Activated naive CD4-positive, alpha-beta T cell treated with anti-CD3 and anti-CD28 coated beads, Interleukin-2, amount 10 ng/mL, durations not matched to agents 7 days and 5 days (primary cell): ENCODE data around the gene WIF1.

ENCODE experiments used
- CTCF ChIA-PET: fragments of 350-600 bp; sonication (Branson Sonifier 250); formaldehyde crosslinking; loops from one replicate; lab custom pipeline; 2021; ENCODE audit warnings: antibody characterized with exemption; lab: Charles Lee
- DNase-seq: peaks from one replicate; pipeline ENCODE4 v3.0.0-alpha.2; 2020
- H3K27ac Mint-ChIP-seq: one replicate; pipeline ENCODE4 v1.8.0; 2021; ENCODE audit warnings: mild to moderate bottlenecking, moderate library complexity, mixed read lengths
- H3K27me3 Mint-ChIP-seq: one replicate; pipeline ENCODE4 v1.8.0; 2021; ENCODE audit warnings: mild to moderate bottlenecking, mixed read lengths
- H3K36me3 Mint-ChIP-seq: one replicate; pipeline ENCODE4 v1.8.0; 2021; ENCODE audit warnings: mixed read lengths
- H3K4me1 Mint-ChIP-seq: one replicate; pipeline ENCODE4 v1.8.0; 2021; ENCODE audit warnings: mixed read lengths
- H3K4me3 Mint-ChIP-seq: one replicate; pipeline ENCODE4 v1.8.0; 2021; ENCODE audit warnings: mild to moderate bottlenecking, moderate library complexity, mixed read lengths
- H3K9me3 Mint-ChIP-seq: one replicate; pipeline ENCODE4 v1.8.0; 2021; ENCODE audit warnings: mixed read lengths

The WIF1 gene

DNA sequence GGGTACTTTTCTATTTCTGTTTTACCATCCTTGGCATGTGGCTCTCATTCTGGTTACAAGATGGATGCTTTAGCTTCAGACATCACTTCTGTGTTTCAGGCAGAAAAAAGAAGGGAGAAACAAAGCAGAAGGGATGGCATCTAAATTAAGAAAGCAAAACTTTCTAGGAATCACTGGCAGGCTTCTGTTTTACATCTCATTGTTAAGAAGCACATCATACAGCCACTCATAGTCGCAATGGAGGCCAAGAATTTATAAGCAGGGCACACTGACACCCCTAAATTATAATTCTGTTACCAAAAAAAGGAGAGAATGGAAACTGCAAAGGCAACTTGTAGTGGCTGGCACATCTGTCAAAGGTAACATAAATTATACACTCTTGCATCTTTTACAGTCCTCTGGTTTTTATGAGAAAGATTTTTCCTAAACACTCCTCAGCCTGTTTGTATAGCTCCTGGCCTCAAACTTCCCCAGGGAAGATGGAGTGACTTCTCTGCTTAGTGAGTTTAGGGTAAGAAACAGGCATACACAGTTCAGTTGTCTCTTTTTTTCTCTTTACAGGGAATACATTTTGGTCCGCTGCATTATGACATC is 26.3 kb upstream of the WIF1 start:
- peaks cover 24% of the 10 kb centered on the region for H3K27me3 Mint-ChIP-seq
- CTCF ChIA-PET, result interaction anchor here (1.1 kb wide), 1 partner anchor 41 kb away, joined by 3 read pairs; no protein-coding TSS in a partner anchor
- H3K36me3 Mint-ChIP-seq, result no peaks in the 10 kb centered on the region
- no peak for DNase-seq
- H3K27ac Mint-ChIP-seq, result no peak overlapping the region
- H3K4me1 Mint-ChIP-seq, result no peaks in the 10 kb centered on the region
- H3K9me3 Mint-ChIP-seq, result no peaks in the 10 kb centered on the region
- no peak overlapping the region for H3K4me3 Mint-ChIP-seq

DNA sequence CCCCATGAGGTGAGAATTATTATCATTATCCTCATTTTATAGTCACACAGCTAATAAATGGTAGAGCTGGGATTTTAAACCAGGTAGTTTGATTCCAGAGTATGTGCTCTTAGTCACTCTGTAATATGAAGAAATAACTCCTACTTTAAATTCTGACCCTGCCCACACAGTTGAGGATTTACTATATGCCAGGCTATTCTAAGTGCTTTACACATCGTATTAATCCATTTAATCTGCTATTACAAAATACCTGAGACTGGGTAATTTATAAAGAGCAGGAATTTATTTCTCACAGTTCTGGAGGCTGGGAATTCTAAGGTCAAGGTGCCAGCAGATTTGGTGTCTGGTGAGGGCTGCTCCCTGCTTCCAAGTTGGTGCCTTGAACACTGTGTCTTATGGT is 19.6 kb upstream of the WIF1 start:
- Mint-ChIP-seq H3K27ac (no peak overlapping the region), H3K4me1 (no peaks in the 10 kb centered on the region), H3K4me3 (no peak overlapping the region), H3K27me3 (peaks cover 57% of the 10 kb centered on the region), H3K9me3 (peaks cover 4% of the 10 kb centered on the region), H3K36me3 (no peaks in the 10 kb centered on the region)
- CTCF ChIA-PET, result interaction anchor here (0.7 to 1.2 kb wide), 3 partner anchors 15 to 31 kb away, joined by 3 read pairs; no protein-coding TSS in a partner anchor
- no peak for DNase-seq

DNA sequence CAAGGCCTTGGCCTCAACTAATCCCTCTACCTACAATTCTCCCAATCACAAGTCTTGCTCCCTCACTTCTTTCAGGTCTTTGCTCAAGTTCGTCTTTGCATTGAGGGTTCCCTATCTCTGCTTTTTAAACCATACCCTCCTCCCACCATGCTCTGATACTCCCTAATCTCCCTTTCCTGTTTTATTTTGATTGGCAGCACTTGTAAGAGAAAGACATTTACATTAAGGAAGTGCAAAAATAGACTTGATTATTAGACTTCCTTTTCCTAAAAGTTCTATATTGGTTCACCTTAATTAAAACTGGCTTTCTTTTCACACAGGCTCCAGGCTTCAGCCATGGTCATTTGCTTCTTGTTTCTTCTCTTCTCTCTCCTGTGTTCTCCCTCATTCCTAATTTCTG is 18.3 kb upstream of the WIF1 start:
- DNase-seq, result no peak
- peaks cover 6% of the 10 kb centered on the region for H3K9me3 Mint-ChIP-seq
- peaks cover 52% of the 10 kb centered on the region for H3K27me3 Mint-ChIP-seq
- no peak overlapping the region for H3K4me3 Mint-ChIP-seq
- H3K4me1 Mint-ChIP-seq, result no peaks in the 10 kb centered on the region
- H3K36me3 Mint-ChIP-seq, result no peaks in the 10 kb centered on the region
- no peak overlapping the region for H3K27ac Mint-ChIP-seq
- CTCF ChIA-PET, result interaction anchor here (1.2 kb wide), 1 partner anchor 25 kb away, joined by 3 read pairs; no protein-coding TSS in a partner anchor

DNA sequence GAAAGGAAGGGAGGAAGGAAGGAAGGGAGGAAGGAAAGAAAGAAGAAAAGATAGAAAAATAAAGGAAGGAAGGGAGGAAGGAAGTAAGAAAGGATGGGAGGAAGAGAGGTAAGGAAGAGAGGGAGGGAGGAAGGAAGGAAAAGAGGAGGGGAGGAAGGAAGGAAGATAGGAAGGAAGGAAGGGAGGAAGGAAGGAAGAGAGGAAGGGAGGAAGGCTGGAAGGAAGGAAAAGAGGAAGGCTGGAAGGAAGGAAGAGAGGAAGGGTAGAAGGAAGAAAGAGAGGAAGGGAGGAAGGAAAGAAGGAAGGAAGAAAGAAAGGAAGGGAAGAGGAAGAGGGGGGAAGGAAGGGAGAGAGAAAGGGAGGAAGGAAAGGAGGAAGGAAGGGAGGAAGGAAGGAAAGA is 12.8 kb upstream of the WIF1 start:
- peaks cover 48% of the 10 kb centered on the region for H3K27me3 Mint-ChIP-seq
- H3K36me3 Mint-ChIP-seq, result no peaks in the 10 kb centered on the region
- H3K27ac Mint-ChIP-seq, result no peak overlapping the region
- H3K4me1 Mint-ChIP-seq, result no peaks in the 10 kb centered on the region
- CTCF ChIA-PET, result no interaction called here
- no peak overlapping the region for H3K4me3 Mint-ChIP-seq
- H3K9me3 Mint-ChIP-seq, result peaks cover 6% of the 10 kb centered on the region
- no peak for DNase-seq

- CTCF ChIA-PET, result interaction anchor here (1.9 to 4.4 kb wide), 2 partner anchors 106 to 235 kb away, joined by 4 to 17 read pairs; no protein-coding TSS in a partner anchor
- no peak overlapping the region for H3K4me3 Mint-ChIP-seq
- H3K27me3 Mint-ChIP-seq, result peaks cover 33% of the 10 kb centered on the region
- H3K27ac Mint-ChIP-seq, result no peak overlapping the region
- DNase-seq, result no peak
- no peaks in the 10 kb centered on the region for H3K9me3 Mint-ChIP-seq
- H3K36me3 Mint-ChIP-seq, result no peaks in the 10 kb centered on the region
- H3K4me1 Mint-ChIP-seq, result peaks cover 6% of the 10 kb centered on the region
Observed at GRCh38 chr12:65126482-65126881, 5.4 kb upstream of the WIF1 start.

- CTCF ChIA-PET, result interaction anchor here (0.6 to 4.4 kb wide), 3 partner anchors 107 to 274 kb away, joined by 3 to 17 read pairs (median 4); no protein-coding TSS in a partner anchor
- peaks cover 33% of the 10 kb centered on the region for H3K27me3 Mint-ChIP-seq
- no peak overlapping the region for H3K27ac Mint-ChIP-seq
- no peaks in the 10 kb centered on the region for H3K9me3 Mint-ChIP-seq
- no peak for DNase-seq
- peaks cover 6% of the 10 kb centered on the region for H3K4me1 Mint-ChIP-seq
- H3K4me3 Mint-ChIP-seq, result no peak overlapping the region
- no peaks in the 10 kb centered on the region for H3K36me3 Mint-ChIP-seq
Observed at GRCh38 chr12:65125975-65126374, 4.9 kb upstream of the WIF1 start.

DNA sequence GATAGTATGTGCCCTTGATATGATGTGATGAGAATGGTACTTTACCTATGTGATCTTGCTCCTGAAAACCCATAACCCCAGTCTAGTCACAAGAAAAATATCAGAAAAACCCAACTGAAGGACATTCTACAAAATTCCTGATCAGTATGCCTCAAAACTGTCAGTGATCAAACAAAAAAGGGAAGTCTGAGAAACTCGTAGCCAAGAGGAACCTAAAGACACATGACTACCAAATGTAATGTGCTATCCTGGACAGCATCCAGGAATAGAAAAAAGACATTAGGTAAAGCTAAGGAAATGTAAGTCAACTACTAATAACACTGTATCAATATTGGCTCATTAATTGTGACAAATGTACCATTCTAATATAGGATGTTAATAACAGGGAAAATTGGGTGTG is 4.1 kb upstream of the WIF1 start:
- no peak overlapping the region for H3K27ac Mint-ChIP-seq
- no peak overlapping the region for H3K4me3 Mint-ChIP-seq
- peaks cover 36% of the 10 kb centered on the region for H3K27me3 Mint-ChIP-seq
- H3K36me3 Mint-ChIP-seq, result no peaks in the 10 kb centered on the region
- no peaks in the 10 kb centered on the region for H3K9me3 Mint-ChIP-seq
- H3K4me1 Mint-ChIP-seq, result peaks cover 11% of the 10 kb centered on the region
- CTCF ChIA-PET, result interaction anchor here (1.0 to 4.4 kb wide), 3 partner anchors 15 to 234 kb away, joined by 3 to 17 read pairs (median 4); no protein-coding TSS in a partner anchor
- no peak for DNase-seq

- DNase-seq, result peak; percentile 40
- H3K36me3 Mint-ChIP-seq, result no peaks in the 10 kb centered on the region
- CTCF ChIA-PET, result interaction anchor here (0.8 to 4.4 kb wide), 11 partner anchors 11 to 327 kb away, joined by 3 to 17 read pairs (median 4); partner anchors contain the start of gene LEMD3
- H3K4me3 Mint-ChIP-seq, result no peak overlapping the region
- no peak overlapping the region for H3K27ac Mint-ChIP-seq
- H3K27me3 Mint-ChIP-seq, result peaks cover 38% of the 10 kb centered on the region
- no peaks in the 10 kb centered on the region for H3K9me3 Mint-ChIP-seq
- H3K4me1 Mint-ChIP-seq, result peaks cover 11% of the 10 kb centered on the region
Observed at GRCh38 chr12:65123435-65124063, 2.4 kb upstream of the WIF1 start.

DNA sequence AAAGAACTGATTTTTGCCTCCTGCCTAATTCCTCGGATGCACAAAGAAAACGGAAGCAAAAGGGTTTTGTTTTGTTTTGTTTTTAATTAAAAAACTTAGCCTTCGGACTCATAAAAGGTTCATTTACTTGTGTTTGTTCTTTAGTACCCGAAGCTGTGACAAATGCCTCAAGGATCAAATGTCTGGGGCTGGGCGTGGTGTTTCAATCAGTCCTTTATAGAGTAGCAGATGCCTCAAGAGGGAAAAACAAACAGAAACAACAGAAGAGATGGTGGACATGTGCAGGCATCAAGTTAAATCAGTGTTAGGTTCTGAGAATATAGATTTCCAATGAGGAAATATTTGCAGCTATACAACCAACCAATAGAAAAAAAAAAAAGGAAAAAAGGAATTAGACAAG is 1.6 kb upstream of the WIF1 start:
- Mint-ChIP-seq H3K27ac (no peak overlapping the region), H3K4me1 (peaks cover 11% of the 10 kb centered on the region), H3K36me3 (no peaks in the 10 kb centered on the region), H3K4me3 (no peak overlapping the region), H3K27me3 (peaks cover 39% of the 10 kb centered on the region), H3K9me3 (no peaks in the 10 kb centered on the region)
- no peak for DNase-seq
- CTCF ChIA-PET, result interaction anchor here (1.0 to 4.4 kb wide), 8 partner anchors 11 to 328 kb away, joined by 3 to 17 read pairs (median 5); partner anchors contain the start of gene LEMD3

- Mint-ChIP-seq H3K4me3 (no peak overlapping the region), H3K9me3 (no peaks in the 10 kb centered on the region), H3K27ac (no peak overlapping the region), H3K27me3 (peaks cover 42% of the 10 kb centered on the region), H3K36me3 (no peaks in the 10 kb centered on the region), H3K4me1 (peaks cover 11% of the 10 kb centered on the region)
- CTCF ChIA-PET, result interaction anchor here (1.0 to 2.9 kb wide), 5 partner anchors 11 to 327 kb away, joined by 3 to 10 read pairs (median 5); no protein-coding TSS in a partner anchor
- no peak for DNase-seq
Observed at GRCh38 chr12:65121956-65122469, 908 bp upstream of the WIF1 start.

DNA sequence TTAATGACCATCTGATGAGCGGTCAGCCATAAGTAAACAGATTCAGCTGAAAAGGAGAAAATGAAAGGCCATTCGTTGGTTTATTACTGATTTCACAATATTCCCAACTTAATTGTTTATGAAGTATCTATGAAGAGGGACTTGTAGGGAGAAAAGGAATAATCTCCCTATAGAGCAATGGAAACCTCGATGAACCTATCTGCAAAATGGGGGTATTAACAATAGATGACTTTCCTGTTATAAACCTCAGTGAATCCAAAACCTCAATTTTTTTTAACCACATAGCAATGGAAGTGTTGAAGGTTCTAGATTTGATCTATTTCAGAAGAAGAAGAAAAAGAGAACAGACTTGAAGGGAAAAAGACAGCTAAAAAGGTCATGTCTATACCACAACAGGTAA is 2.0 kb downstream of the WIF1 start:
- CTCF ChIA-PET, result interaction anchor here (1.4 kb wide), 1 partner anchor 112 kb away, joined by 3 read pairs; no protein-coding TSS in a partner anchor
- Mint-ChIP-seq H3K9me3 (no peaks in the 10 kb centered on the region), H3K27ac (no peak overlapping the region), H3K4me1 (peaks cover 11% of the 10 kb centered on the region), H3K27me3 (peaks cover 42% of the 10 kb centered on the region), H3K36me3 (no peaks in the 10 kb centered on the region), H3K4me3 (no peak overlapping the region)
- no peak for DNase-seq

DNA sequence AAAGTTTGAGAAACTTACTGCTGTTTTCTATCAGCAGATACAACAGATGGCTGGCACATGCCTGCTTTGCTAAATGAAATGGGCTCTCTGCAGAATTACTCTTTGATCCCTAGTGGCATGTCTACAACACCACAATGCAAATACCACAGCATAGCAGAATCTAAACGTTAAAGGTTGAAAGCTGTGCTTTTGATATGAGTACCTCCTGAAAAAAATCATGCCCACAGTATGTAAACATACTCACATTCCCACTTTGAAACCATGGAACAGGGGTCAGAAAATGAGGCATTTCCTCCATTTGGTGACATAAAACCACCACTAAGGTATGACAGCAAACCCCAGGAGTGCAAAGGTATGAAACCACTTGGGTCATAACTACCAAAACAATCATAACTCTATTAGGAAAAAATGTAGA is 7.5 kb downstream of the WIF1 start:
- DNase-seq, result no peak
- CTCF ChIA-PET, result no interaction called here
- Mint-ChIP-seq H3K4me1 (no peaks in the 10 kb centered on the region), H3K4me3 (no peak overlapping the region), H3K9me3 (no peaks in the 10 kb centered on the region), H3K27me3 (peaks cover 21% of the 10 kb centered on the region), H3K36me3 (no peaks in the 10 kb centered on the region), H3K27ac (no peak overlapping the region)

GRCh38 chr12:65106948-65107347 is 14.2 kb downstream of the WIF1 start:
- no peak for DNase-seq
- H3K9me3 Mint-ChIP-seq, result no peaks in the 10 kb centered on the region
- no peaks in the 10 kb centered on the region for H3K36me3 Mint-ChIP-seq
- no peak overlapping the region for H3K27ac Mint-ChIP-seq
- H3K4me3 Mint-ChIP-seq, result no peak overlapping the region
- peaks cover 12% of the 10 kb centered on the region for H3K27me3 Mint-ChIP-seq
- CTCF ChIA-PET, result interaction anchor here (0.7 to 1.5 kb wide), 6 partner anchors 41 to 311 kb away, joined by 3 to 7 read pairs (median 4); no protein-coding TSS in a partner anchor
- no peaks in the 10 kb centered on the region for H3K4me1 Mint-ChIP-seq

- DNase-seq, result no peak
- no peaks in the 10 kb centered on the region for H3K36me3 Mint-ChIP-seq
- no peak overlapping the region for H3K4me3 Mint-ChIP-seq
- CTCF ChIA-PET, result no interaction called here
- H3K27me3 Mint-ChIP-seq, result peaks cover 17% of the 10 kb centered on the region
- no peaks in the 10 kb centered on the region for H3K9me3 Mint-ChIP-seq
- no peak overlapping the region for H3K27ac Mint-ChIP-seq
- H3K4me1 Mint-ChIP-seq, result no peaks in the 10 kb centered on the region
Observed at GRCh38 chr12:65100140-65100539, 21.0 kb downstream of the WIF1 start.
